ENCODE measurements around the gene VPS33A.

DNA sequence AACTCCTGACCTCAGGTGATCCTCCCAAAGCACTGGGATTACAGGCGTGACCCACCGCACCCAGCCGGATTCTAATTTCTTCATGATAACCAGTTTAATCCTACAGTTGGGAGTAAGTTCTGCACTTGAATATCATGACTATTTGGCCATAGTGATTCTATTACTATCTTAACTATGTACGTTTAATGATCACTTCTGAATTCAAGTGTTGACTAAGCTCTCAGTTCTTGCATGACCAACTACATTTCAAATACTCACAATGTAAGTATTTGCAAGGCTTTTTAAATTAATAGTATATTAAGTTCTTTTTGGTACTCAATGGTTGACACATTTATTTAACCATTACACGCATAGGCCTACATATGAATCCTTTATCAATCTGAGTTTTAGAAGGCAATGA, 17.4 kb upstream of the VPS33A start:
- no peak for TF ChIP-seq EZH2phosphoT487 (IDR thresholded peaks at IDR 0.05; ENCODE audit: unreplicated experiment)
- TF ChIP-seq, protein P1, sequence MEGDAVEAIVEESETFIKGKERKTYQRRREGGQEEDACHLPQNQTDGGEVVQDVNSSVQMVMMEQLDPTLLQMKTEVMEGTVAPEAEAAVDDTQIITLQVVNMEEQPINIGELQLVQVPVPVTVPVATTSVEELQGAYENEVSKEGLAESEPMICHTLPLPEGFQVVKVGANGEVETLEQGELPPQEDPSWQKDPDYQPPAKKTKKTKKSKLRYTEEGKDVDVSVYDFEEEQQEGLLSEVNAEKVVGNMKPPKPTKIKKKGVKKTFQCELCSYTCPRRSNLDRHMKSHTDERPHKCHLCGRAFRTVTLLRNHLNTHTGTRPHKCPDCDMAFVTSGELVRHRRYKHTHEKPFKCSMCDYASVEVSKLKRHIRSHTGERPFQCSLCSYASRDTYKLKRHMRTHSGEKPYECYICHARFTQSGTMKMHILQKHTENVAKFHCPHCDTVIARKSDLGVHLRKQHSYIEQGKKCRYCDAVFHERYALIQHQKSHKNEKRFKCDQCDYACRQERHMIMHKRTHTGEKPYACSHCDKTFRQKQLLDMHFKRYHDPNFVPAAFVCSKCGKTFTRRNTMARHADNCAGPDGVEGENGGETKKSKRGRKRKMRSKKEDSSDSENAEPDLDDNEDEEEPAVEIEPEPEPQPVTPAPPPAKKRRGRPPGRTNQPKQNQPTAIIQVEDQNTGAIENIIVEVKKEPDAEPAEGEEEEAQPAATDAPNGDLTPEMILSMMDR (conservative IDR thresholded peaks at IDR 0.05; ENCODE audit: low read depth in 2 of 2), result no peak
- no peak for TF ChIP-seq ETS1 (IDR thresholded peaks at IDR 0.05)
- TF ChIP-seq CREB1 (CRISPR knock-in tag; IDR thresholded peaks at IDR 0.05; ENCODE audit: low read depth), result no peak
- TF ChIP-seq EZH2 (IDR thresholded peaks at IDR 0.05; ENCODE audit: low read depth, unreplicated experiment), result no peak
- TF ChIP-seq REST (IDR thresholded peaks at IDR 0.05; ENCODE audit: unreplicated experiment), result no peak
- no peak for TF ChIP-seq ZNF114 (CRISPR knock-in tag; IDR thresholded peaks at IDR 0.05)
- TF ChIP-seq POLR2AphosphoS5 (IDR thresholded peaks at IDR 0.05; ENCODE audit: low read depth), result no peak
- TF ChIP-seq ZNF331 (CRISPR knock-in tag; IDR thresholded peaks at IDR 0.05; ENCODE audit: low read depth), result no peak
- no peak for TF ChIP-seq STAT1 (IDR thresholded peaks at IDR 0.05; ENCODE audit: unreplicated experiment)
- no peak for TF ChIP-seq JUNB (IDR thresholded peaks at IDR 0.05; ENCODE audit: unreplicated experiment)

All from GM23338 (cell line).